ENCODE data around the gene H2BK1.

Gene H2BK1

GRCh38 chr7:151197932-151198331, 12.4 kb downstream of the H2BK1 start:
- Histone ChIP-seq H3K4me3 (ENCODE audit: low read length) (no peak overlapping the region), H3K36me3 (replicated peaks; ENCODE audit: insufficient read depth, low read length) (no peaks in the 10 kb centered on the region), H3K9me3 (replicated peaks; ENCODE audit: insufficient read depth, low read length) (no peaks in the 10 kb centered on the region), H3K9ac (ENCODE audit: low read length) (no peak overlapping the region), H3K4me1 (ENCODE audit: low read length) (no peaks in the 10 kb centered on the region), H4K20me1 (ENCODE audit: insufficient read depth, low read length) (no peaks in the 10 kb centered on the region), H3K4me2 (ENCODE audit: low read depth, low read length) (no peak overlapping the region), H3F3A (ENCODE audit: insufficient read depth, low read length) (no peaks in the 10 kb centered on the region), H2AFZ (ENCODE audit: low read length) (no peak overlapping the region), H3K79me2 (ENCODE audit: low read length) (no peaks in the 10 kb centered on the region), H3K9me2 (replicated peaks; ENCODE audit: insufficient read depth, low read length) (no peaks in the 10 kb centered on the region), H3K27me3 (replicated peaks; ENCODE audit: insufficient read depth, low read length) (peaks cover 100% of the 10 kb centered on the region), H3K27ac (ENCODE audit: low read length) (no peak overlapping the region)
- no peak for DNase-seq
- no peak for TF ChIP-seq EZH2 (optimal IDR thresholded peaks at IDR 0.05; ENCODE audit: low read depth, low read length)
- TF ChIP-seq CTCF (IDR thresholded peaks at IDR 0.05; ENCODE audit: low read length): no peak
- no peak for TF ChIP-seq EZH2phosphoT487 (IDR thresholded peaks at IDR 0.05; ENCODE audit: low read length)

- Histone ChIP-seq H3K4me3 (ENCODE audit: low read length) (no peak overlapping the region), H3K4me2 (ENCODE audit: low read depth, low read length) (no peak overlapping the region), H2AFZ (ENCODE audit: low read length) (no peak overlapping the region), H3K79me2 (ENCODE audit: low read length) (no peaks in the 10 kb centered on the region), H3K4me1 (ENCODE audit: low read length) (no peaks in the 10 kb centered on the region), H3K27ac (ENCODE audit: low read length) (no peak overlapping the region), H4K20me1 (ENCODE audit: insufficient read depth, low read length) (no peaks in the 10 kb centered on the region), H3K36me3 (replicated peaks; ENCODE audit: insufficient read depth, low read length) (no peaks in the 10 kb centered on the region), H3K9me3 (replicated peaks; ENCODE audit: insufficient read depth, low read length) (no peaks in the 10 kb centered on the region), H3K27me3 (replicated peaks; ENCODE audit: insufficient read depth, low read length) (peaks cover 100% of the 10 kb centered on the region), H3F3A (ENCODE audit: insufficient read depth, low read length) (no peaks in the 10 kb centered on the region), H3K9me2 (replicated peaks; ENCODE audit: insufficient read depth, low read length) (no peaks in the 10 kb centered on the region), H3K9ac (ENCODE audit: low read length) (no peak overlapping the region)
- DNase-seq: no peak
- TF ChIP-seq EZH2phosphoT487 (IDR thresholded peaks at IDR 0.05; ENCODE audit: low read length) (no peak), CTCF (IDR thresholded peaks at IDR 0.05; ENCODE audit: low read length) (no peak), EZH2 (optimal IDR thresholded peaks at IDR 0.05; ENCODE audit: low read depth, low read length) (no peak)
Observed at GRCh38 chr7:151195616-151196450, 14.5 kb downstream of the H2BK1 start.

- Histone ChIP-seq H4K20me1 (ENCODE audit: insufficient read depth, low read length) (no peaks in the 10 kb centered on the region), H3K27ac (ENCODE audit: low read length) (no peak overlapping the region), H3K9me3 (replicated peaks; ENCODE audit: insufficient read depth, low read length) (no peaks in the 10 kb centered on the region), H3K36me3 (replicated peaks; ENCODE audit: insufficient read depth, low read length) (no peaks in the 10 kb centered on the region), H3F3A (ENCODE audit: insufficient read depth, low read length) (no peaks in the 10 kb centered on the region), H3K79me2 (ENCODE audit: low read length) (no peaks in the 10 kb centered on the region), H2AFZ (ENCODE audit: low read length) (no peak overlapping the region), H3K27me3 (replicated peaks; ENCODE audit: insufficient read depth, low read length) (peaks cover 100% of the 10 kb centered on the region), H3K9ac (ENCODE audit: low read length) (no peak overlapping the region), H3K4me1 (ENCODE audit: low read length) (no peaks in the 10 kb centered on the region), H3K4me3 (ENCODE audit: low read length) (no peak overlapping the region), H3K9me2 (replicated peaks; ENCODE audit: insufficient read depth, low read length) (no peaks in the 10 kb centered on the region), H3K4me2 (ENCODE audit: low read depth, low read length) (no peak overlapping the region)
- no peak for DNase-seq
- TF ChIP-seq CTCF (IDR thresholded peaks at IDR 0.05; ENCODE audit: low read length) (no peak), EZH2phosphoT487 (IDR thresholded peaks at IDR 0.05; ENCODE audit: low read length) (no peak), EZH2 (optimal IDR thresholded peaks at IDR 0.05; ENCODE audit: low read depth, low read length) (no peak)
Observed at GRCh38 chr7:151194188-151194587, 16.1 kb downstream of the H2BK1 start.

Data from MM.1S (cell line).